Parathyroid adenoma (tissue), 2 donors: ENCODE data around the gene PELI1.
A peak's percentile ranks its signal among the peaks of the same experiment; 100 is the strongest.

Experiments
- H2AFZ ChIP-seq: fragments of 300-600 bp; sonication (generic); one replicate; pipeline ENCODE4 v1.7.0; 2017; ENCODE audit warnings: antibody characterized with exemption, mild to moderate bottlenecking
- H3K27ac ChIP-seq: fragments of 300-600 bp; sonication (generic); one replicate; pipeline ENCODE4 v1.7.0; 2017
- H3K27me3 ChIP-seq: fragments of 300-600 bp; sonication (generic); one replicate; pipeline ENCODE4 v1.7.0; 2017; ENCODE audit warnings: low read length; ENCODE audit not compliant: control insufficient read depth, insufficient read depth
- H3K36me3 ChIP-seq: fragments of 300-600 bp; sonication (generic); one replicate; pipeline ENCODE4 v1.7.0; 2017; ENCODE audit warnings: low read length; ENCODE audit not compliant: control insufficient read depth, insufficient read depth
- H3K4me1 ChIP-seq: fragments of 300-600 bp; sonication (generic); one replicate; pipeline ENCODE4 v1.7.0; 2017; ENCODE audit warnings: control low read depth
- H3K4me2 ChIP-seq: fragments of 300-600 bp; sonication (generic); one replicate; pipeline ENCODE4 v1.7.0; 2017; ENCODE audit warnings: low read length
- H3K4me3 ChIP-seq: fragments of 300-600 bp; sonication (generic); one replicate; pipeline ENCODE4 v1.7.0; 2017; ENCODE audit warnings: low read depth, low read length
- H3K79me2 ChIP-seq: fragments of 300-600 bp; sonication (generic); one replicate; pipeline ENCODE4 v1.7.0; 2017; ENCODE audit warnings: control low read depth
- H3K9ac ChIP-seq: fragments of 300-600 bp; sonication (generic); one replicate; pipeline ENCODE4 v1.7.0; 2017; ENCODE audit warnings: mild to moderate bottlenecking
- H3K9me3 ChIP-seq: fragments of 300-600 bp; sonication (generic); one replicate; pipeline ENCODE4 v1.7.0; 2017; ENCODE audit warnings: low read length; ENCODE audit not compliant: control insufficient read depth
- CTCF ChIP-seq: fragments of 300-600 bp; sonication (generic); IDR thresholded peaks from one replicate; pipeline ENCODE4 v1.7.0; 2017; ENCODE audit warnings: antibody characterized with exemption, mild to moderate bottlenecking
- donor health status: primary hyperparathyroidism.

The PELI1 gene

GRCh38 chr2:64175419-64176197 is 31.4 kb upstream of the PELI1 start:
- Histone ChIP-seq H3K9me3 (no peaks in the 10 kb centered on the region), H3K27me3 (no peaks in the 10 kb centered on the region), H3K36me3 (no peaks in the 10 kb centered on the region), H2AFZ (peak overlapping the region; percentile 8), H3K9ac (no peak overlapping the region), H3K27ac (peak overlapping the region; percentile 78), H3K79me2 (no peaks in the 10 kb centered on the region), H3K4me3 (peak overlapping the region; percentile 38), H3K4me2 (peak overlapping the region; percentile 62), H3K4me1 (peaks cover 23% of the 10 kb centered on the region)
- no peak for TF ChIP-seq CTCF

GRCh38 chr2:64173156-64174135 is 29.2 kb upstream of the PELI1 start:
- Histone ChIP-seq H3K27ac (peak overlapping the region; percentile 29), H3K36me3 (no peaks in the 10 kb centered on the region), H3K4me1 (peaks cover 23% of the 10 kb centered on the region), H3K9me3 (no peaks in the 10 kb centered on the region), H3K27me3 (no peaks in the 10 kb centered on the region), H3K9ac (no peak overlapping the region), H3K79me2 (no peaks in the 10 kb centered on the region), H3K4me2 (peak overlapping the region; percentile 52), H2AFZ (peak overlapping the region; percentile 54), H3K4me3 (no peak overlapping the region)
- TF ChIP-seq CTCF, result no peak

GRCh38 chr2:64168756-64169155 is 24.5 kb upstream of the PELI1 start:
- Histone ChIP-seq H3K4me3 (no peak overlapping the region), H3K27me3 (no peaks in the 10 kb centered on the region), H3K4me2 (no peak overlapping the region), H3K79me2 (no peaks in the 10 kb centered on the region), H3K9ac (no peak overlapping the region), H3K27ac (no peak overlapping the region), H3K9me3 (no peaks in the 10 kb centered on the region), H2AFZ (no peak overlapping the region), H3K4me1 (peaks cover 12% of the 10 kb centered on the region), H3K36me3 (no peaks in the 10 kb centered on the region)
- TF ChIP-seq CTCF, result no peak

- H3K4me2 ChIP-seq, result no peak overlapping the region
- H3K27me3 ChIP-seq, result no peaks in the 10 kb centered on the region
- peaks cover 6% of the 10 kb centered on the region for H3K4me1 ChIP-seq
- H3K9me3 ChIP-seq, result no peaks in the 10 kb centered on the region
- H3K9ac ChIP-seq, result no peak overlapping the region
- no peaks in the 10 kb centered on the region for H3K36me3 ChIP-seq
- no peaks in the 10 kb centered on the region for H3K79me2 ChIP-seq
- H3K4me3 ChIP-seq, result no peak overlapping the region
- no peak overlapping the region for H3K27ac ChIP-seq
- no peak for TF ChIP-seq CTCF
- no peak overlapping the region for H2AFZ ChIP-seq
Observed at GRCh38 chr2:64168201-64168600, 24.0 kb upstream of the PELI1 start.
